Neural cell (in vitro differentiated cells): ENCODE data around the gene SOBP. TPM values are rescaled to one million over a fixed set of nuclear protein-coding genes. Genes with fewer than 3 reads are reported as not detected.

Experiments
- H2AFZ ChIP-seq: fragments of 200-600, 300-800 bp; sonication (generic), shearing (Covaris generic); 2 replicates; pipeline ENCODE4 v1.6.0; 2014; ENCODE audit warnings: low read depth, mild to moderate bottlenecking, antibody characterized with exemption, low read length, moderate library complexity
- H3F3A ChIP-seq: fragments of 200-600 bp; shearing (Covaris generic); 2 replicates; pipeline ENCODE4 v1.6.1; 2016; ENCODE audit warnings: mild to moderate bottlenecking, moderate library complexity, mixed read lengths, antibody characterized with exemption, low read length; ENCODE audit not compliant: insufficient read depth, poor library complexity, severe bottlenecking
- H3K27ac ChIP-seq: fragments of 200-600, 300-800 bp; sonication (generic), shearing (Covaris generic); 2 replicates; pipeline ENCODE4 v1.5.1; 2014; ENCODE audit warnings: mild to moderate bottlenecking, low read length, moderate library complexity
- H3K27me3 ChIP-seq: fragments of 300-800, 200-600 bp; sonication (generic), shearing (Covaris generic); 2 replicates; pipeline ENCODE4 v1.6.0; 2014; ENCODE audit warnings: mild to moderate bottlenecking, low read depth, low read length, moderate library complexity; ENCODE audit not compliant: insufficient read depth
- H3K36me3 ChIP-seq: fragments of 300-800, 200-600 bp; sonication (generic), shearing (Covaris generic); 2 replicates; pipeline ENCODE4 v1.5.1; 2014; ENCODE audit warnings: mild to moderate bottlenecking, antibody characterized with exemption, low read length, moderate library complexity; ENCODE audit not compliant: insufficient read depth
- H3K4me2 ChIP-seq: fragments of 300-800, 200-600 bp; sonication (generic), shearing (Covaris generic); 2 replicates; pipeline ENCODE4 v1.6.0; 2014; ENCODE audit warnings: mild to moderate bottlenecking, low read length
- H3K4me3 ChIP-seq: fragments of 300-800, 200-600 bp; sonication (generic), shearing (Covaris generic); 2 replicates; pipeline ENCODE4 v1.5.1; 2014; ENCODE audit warnings: mild to moderate bottlenecking, low read length, moderate library complexity
- H3K79me2 ChIP-seq: fragments of 200-600 bp; shearing (Covaris generic); replicated peaks from 2 replicates; pipeline ENCODE4 v1.6.0; 2014; ENCODE audit warnings: mild to moderate bottlenecking, low read length, moderate library complexity; ENCODE audit not compliant: insufficient read depth
- H3K9ac ChIP-seq: fragments of 300-800, 200-600 bp; sonication (generic), shearing (Covaris generic); 2 replicates; pipeline ENCODE4 v1.6.1; 2016; ENCODE audit warnings: mild to moderate bottlenecking, low read length, mixed read lengths
- H3K9me2 ChIP-seq: fragments of 200-600 bp; shearing (Covaris generic); 2 replicates; pipeline ENCODE4 v1.6.1; 2016; ENCODE audit warnings: mild to moderate bottlenecking, low read length, mixed read lengths; ENCODE audit not compliant: insufficient read depth
- H3K9me3 ChIP-seq: fragments of 200-600, 300-800 bp; sonication (generic), shearing (Covaris generic); 2 replicates; pipeline ENCODE4 v1.6.1; 2016; ENCODE audit warnings: mild to moderate bottlenecking, mixed run types, low read length, moderate library complexity, mixed read lengths
- H4K20me1 ChIP-seq: fragments of 200-600 bp; shearing (Covaris generic); 2 replicates; pipeline ENCODE4 v1.6.1; 2016; ENCODE audit warnings: mild to moderate bottlenecking, mixed run types; ENCODE audit not compliant: insufficient read depth
- EP300 ChIP-seq: fragments of 450-650 bp; conservative IDR thresholded peaks from 2 replicates; pipeline ENCODE4 v1.6.1; 2014; ENCODE audit warnings: antibody characterized with exemption, mild to moderate bottlenecking, moderate library complexity; ENCODE audit not compliant: poor library complexity, severe bottlenecking
- EZH2 ChIP-seq: fragments of 200-600, 300-800 bp; shearing (Covaris generic), sonication (generic); IDR thresholded peaks from 2 replicates; pipeline ENCODE4 v1.6.1; 2014; ENCODE audit warnings: antibody characterized with exemption, low read length, borderline replicate concordance, mild to moderate bottlenecking; ENCODE audit not compliant: insufficient read depth, poor library complexity, severe bottlenecking
- MXI1 ChIP-seq: fragments of 450-650 bp; conservative IDR thresholded peaks from 2 replicates; pipeline ENCODE4 v1.6.1; 2014; ENCODE audit warnings: antibody characterized with exemption, mild to moderate bottlenecking; ENCODE audit not compliant: poor library complexity, severe bottlenecking
- POLR2AphosphoS5 ChIP-seq: IDR thresholded peaks from 2 replicates; pipeline ENCODE4 v1.6.1; 2012
- RAD21 ChIP-seq: fragments of 450-650 bp; conservative IDR thresholded peaks from 2 replicates; pipeline ENCODE4 v1.6.1; 2014; ENCODE audit warnings: antibody characterized with exemption, mild to moderate bottlenecking, moderate library complexity
- SMC3 ChIP-seq: fragments of 450-650 bp; conservative IDR thresholded peaks from 2 replicates; pipeline ENCODE4 v1.6.1; 2014; ENCODE audit warnings: antibody characterized with exemption, mild to moderate bottlenecking, moderate library complexity; ENCODE audit not compliant: poor library complexity
- TAF1 ChIP-seq: IDR thresholded peaks from 2 replicates; pipeline ENCODE4 v1.6.1; 2012; ENCODE audit warnings: low read depth
- polyA plus RNA-seq: library from polyadenylated mRNA; depleted of rRNA; stranded (reverse); fragments of >200 nt; gene quantifications from 2 replicates; pipeline ENCODE4 v1.2.3, GENCODE V29; 2014
- TF ChIP-seq, protein P1 (sequence below): IDR thresholded peaks from 2 replicates; pipeline ENCODE4 v1.6.1; 2012; ENCODE audit warnings: borderline replicate concordance
- TF ChIP-seq, protein P2 (sequence below): fragments of 450-650 bp; IDR thresholded peaks from 2 replicates; pipeline ENCODE4 v1.5.1; 2014; ENCODE audit warnings: antibody characterized with exemption, mild to moderate bottlenecking, moderate library complexity; ENCODE audit not compliant: poor library complexity, severe bottlenecking

Gene SOBP
- polyA plus RNA-seq, 1 donor from 2014 or later, result 16.4 TPM

DNA sequence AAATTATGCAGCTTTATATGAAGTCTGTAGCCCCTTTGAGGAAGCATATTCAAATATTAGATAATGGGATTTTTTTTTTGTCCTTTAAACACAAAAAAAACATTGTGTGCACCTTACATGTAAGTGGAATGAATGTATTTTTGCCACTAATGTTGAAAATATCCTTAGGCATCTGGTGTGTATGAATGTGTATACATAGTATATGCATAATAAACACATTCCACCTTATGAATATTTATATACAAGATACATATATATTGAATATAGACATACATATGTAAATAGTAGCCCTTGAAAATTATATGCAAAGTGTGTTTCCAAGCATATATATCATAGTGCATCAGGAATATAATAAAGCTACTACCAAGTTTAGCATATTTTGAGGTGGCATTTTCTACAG lies 94.8 kb downstream of the SOBP start:
- H3K4me2 ChIP-seq, result no peak overlapping the region
- no peak overlapping the region for H3K9ac ChIP-seq
- no peak overlapping the region for H3K4me3 ChIP-seq
- H3K27me3 ChIP-seq, result no peaks in the 10 kb centered on the region
- TF ChIP-seq EZH2 (no peak), SMC3 (no peak), EP300 (no peak), RAD21 (no peak), MXI1 (no peak), POLR2AphosphoS5 (no peak), TAF1 (no peak)
- TF ChIP-seq, protein P1, sequence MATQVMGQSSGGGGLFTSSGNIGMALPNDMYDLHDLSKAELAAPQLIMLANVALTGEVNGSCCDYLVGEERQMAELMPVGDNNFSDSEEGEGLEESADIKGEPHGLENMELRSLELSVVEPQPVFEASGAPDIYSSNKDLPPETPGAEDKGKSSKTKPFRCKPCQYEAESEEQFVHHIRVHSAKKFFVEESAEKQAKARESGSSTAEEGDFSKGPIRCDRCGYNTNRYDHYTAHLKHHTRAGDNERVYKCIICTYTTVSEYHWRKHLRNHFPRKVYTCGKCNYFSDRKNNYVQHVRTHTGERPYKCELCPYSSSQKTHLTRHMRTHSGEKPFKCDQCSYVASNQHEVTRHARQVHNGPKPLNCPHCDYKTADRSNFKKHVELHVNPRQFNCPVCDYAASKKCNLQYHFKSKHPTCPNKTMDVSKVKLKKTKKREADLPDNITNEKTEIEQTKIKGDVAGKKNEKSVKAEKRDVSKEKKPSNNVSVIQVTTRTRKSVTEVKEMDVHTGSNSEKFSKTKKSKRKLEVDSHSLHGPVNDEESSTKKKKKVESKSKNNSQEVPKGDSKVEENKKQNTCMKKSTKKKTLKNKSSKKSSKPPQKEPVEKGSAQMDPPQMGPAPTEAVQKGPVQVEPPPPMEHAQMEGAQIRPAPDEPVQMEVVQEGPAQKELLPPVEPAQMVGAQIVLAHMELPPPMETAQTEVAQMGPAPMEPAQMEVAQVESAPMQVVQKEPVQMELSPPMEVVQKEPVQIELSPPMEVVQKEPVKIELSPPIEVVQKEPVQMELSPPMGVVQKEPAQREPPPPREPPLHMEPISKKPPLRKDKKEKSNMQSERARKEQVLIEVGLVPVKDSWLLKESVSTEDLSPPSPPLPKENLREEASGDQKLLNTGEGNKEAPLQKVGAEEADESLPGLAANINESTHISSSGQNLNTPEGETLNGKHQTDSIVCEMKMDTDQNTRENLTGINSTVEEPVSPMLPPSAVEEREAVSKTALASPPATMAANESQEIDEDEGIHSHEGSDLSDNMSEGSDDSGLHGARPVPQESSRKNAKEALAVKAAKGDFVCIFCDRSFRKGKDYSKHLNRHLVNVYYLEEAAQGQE, result no peak
- TF ChIP-seq, protein P2, sequence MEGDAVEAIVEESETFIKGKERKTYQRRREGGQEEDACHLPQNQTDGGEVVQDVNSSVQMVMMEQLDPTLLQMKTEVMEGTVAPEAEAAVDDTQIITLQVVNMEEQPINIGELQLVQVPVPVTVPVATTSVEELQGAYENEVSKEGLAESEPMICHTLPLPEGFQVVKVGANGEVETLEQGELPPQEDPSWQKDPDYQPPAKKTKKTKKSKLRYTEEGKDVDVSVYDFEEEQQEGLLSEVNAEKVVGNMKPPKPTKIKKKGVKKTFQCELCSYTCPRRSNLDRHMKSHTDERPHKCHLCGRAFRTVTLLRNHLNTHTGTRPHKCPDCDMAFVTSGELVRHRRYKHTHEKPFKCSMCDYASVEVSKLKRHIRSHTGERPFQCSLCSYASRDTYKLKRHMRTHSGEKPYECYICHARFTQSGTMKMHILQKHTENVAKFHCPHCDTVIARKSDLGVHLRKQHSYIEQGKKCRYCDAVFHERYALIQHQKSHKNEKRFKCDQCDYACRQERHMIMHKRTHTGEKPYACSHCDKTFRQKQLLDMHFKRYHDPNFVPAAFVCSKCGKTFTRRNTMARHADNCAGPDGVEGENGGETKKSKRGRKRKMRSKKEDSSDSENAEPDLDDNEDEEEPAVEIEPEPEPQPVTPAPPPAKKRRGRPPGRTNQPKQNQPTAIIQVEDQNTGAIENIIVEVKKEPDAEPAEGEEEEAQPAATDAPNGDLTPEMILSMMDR, result no peak
- H3K27ac ChIP-seq, result no peak overlapping the region
- no peaks in the 10 kb centered on the region for H3K79me2 ChIP-seq
- no peaks in the 10 kb centered on the region for H3K9me2 ChIP-seq
- H3K9me3 ChIP-seq, result no peaks in the 10 kb centered on the region
- H4K20me1 ChIP-seq, result no peaks in the 10 kb centered on the region
- H3F3A ChIP-seq, result no peaks in the 10 kb centered on the region
- H2AFZ ChIP-seq, result no peak overlapping the region
- H3K36me3 ChIP-seq, result no peaks in the 10 kb centered on the region

DNA sequence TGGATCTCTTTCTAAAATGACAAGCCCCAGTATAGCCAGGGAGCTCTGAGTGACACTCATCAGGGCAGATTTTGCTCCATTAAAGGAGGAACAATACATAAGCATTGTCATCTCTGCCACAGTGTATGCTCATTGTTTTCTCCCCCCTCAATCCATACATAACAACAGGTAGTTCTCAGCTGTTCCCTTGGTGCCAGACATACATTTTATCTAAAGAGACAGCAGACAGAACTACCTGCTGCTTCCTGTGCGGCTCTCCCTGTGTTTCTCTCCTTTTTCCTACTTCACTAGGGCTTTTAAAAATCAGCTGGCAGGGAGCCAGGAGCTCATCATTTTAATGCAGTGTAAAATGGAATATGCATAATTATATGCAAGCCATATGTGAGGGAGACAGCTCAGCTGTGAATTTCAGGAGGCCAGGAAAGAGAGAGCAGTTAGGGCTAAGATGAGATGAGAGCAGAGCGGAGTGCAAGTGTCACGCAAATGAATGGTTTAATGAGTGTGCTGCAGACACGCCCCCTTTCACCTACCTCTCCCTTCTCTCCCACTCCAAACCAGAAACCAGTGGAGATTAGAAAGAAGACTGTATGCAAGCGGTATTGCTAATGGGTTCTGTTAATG lies 96.0 kb downstream of the SOBP start:
- Histone ChIP-seq H3K4me3 (peak overlapping the region; percentile 18), H3K9me2 (no peaks in the 10 kb centered on the region), H3K9ac (no peak overlapping the region), H3K4me2 (peak overlapping the region; percentile 18), H3K79me2 (no peaks in the 10 kb centered on the region), H3K36me3 (no peaks in the 10 kb centered on the region), H3K27me3 (no peaks in the 10 kb centered on the region), H4K20me1 (no peaks in the 10 kb centered on the region), H3K9me3 (no peaks in the 10 kb centered on the region), H2AFZ (no peak overlapping the region), H3K27ac (peak overlapping the region; percentile 1), H3F3A (no peaks in the 10 kb centered on the region)
- TF ChIP-seq, protein P2, result no peak
- TF ChIP-seq EZH2, result no peak
- no peak for TF ChIP-seq SMC3
- TF ChIP-seq EP300, result no peak
- TF ChIP-seq TAF1, result no peak
- TF ChIP-seq RAD21, result no peak
- TF ChIP-seq MXI1, result no peak
- TF ChIP-seq POLR2AphosphoS5, result no peak
- TF ChIP-seq, protein P1, result no peak
